Skin epidermis (tissue), 12 donors: ENCODE results near the gene BAHCC1.

Source experiments
- H3K27ac ChIP-seq, 21 experiments: fragments of 200-600 bp; sonication (generic) in 11 of 21; one replicate each; pipeline ENCODE4 v1.5.0; 2020; ENCODE audit warnings: mild to moderate bottlenecking in 3 of 21, inconsistent platforms in 2 of 21, moderate library complexity in 2 of 21
- H3K4me3 ChIP-seq, 7 experiments: fragments of 200-600 bp; sonication (generic) in 2 of 7; one replicate each; pipeline ENCODE4 v1.5.0; 2020; ENCODE audit warnings: inconsistent platforms in 2 of 7, mild to moderate bottlenecking in 2 of 7, moderate library complexity in 1 of 7

BAHCC1 gene

GRCh38 chr17:81492202-81492601, 96.9 kb downstream of the BAHCC1 start:
- Histone ChIP-seq H3K27ac (no peak overlapping the region), H3K4me3 (no peak overlapping the region)

DNA sequence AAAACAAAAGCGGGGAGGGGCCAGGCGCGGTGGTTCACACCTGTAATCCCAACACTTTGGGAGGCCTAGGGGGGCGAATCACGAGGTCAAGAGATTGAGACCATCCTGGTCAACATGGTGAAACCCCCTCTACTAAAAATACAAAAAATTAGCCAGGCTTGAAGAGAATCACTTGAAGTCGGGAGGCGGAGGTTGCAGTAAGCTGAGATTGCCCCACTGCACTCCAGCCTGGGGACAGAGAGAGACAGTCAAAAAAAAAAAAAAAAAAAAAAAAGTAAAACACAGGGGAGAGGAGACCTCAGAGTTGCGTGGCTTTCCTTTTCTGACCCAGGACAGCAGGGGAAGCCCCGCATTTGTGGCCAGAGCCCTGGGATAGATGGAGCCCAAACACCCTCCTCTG, 97.4 kb downstream of the BAHCC1 start:
- no peak overlapping the region for H3K4me3 ChIP-seq
- H3K27ac ChIP-seq = no peak overlapping the region

GRCh38 chr17:81493198-81494038, 98.2 kb downstream of the BAHCC1 start:
- H3K4me3 ChIP-seq = no peak overlapping the region
- no peak overlapping the region for H3K27ac ChIP-seq

- Histone ChIP-seq H3K4me3 (no peak overlapping the region), H3K27ac (no peak overlapping the region)
These were observed 99.5 kb downstream of the BAHCC1 start for GRCh38 chr17:81494626-81495377.

GRCh38 chr17:81498953-81499600, 103.8 kb downstream of the BAHCC1 start:
- Histone ChIP-seq H3K27ac (no peak overlapping the region), H3K4me3 (no peak overlapping the region)

- no peak overlapping the region for H3K4me3 ChIP-seq
These were observed 104.3 kb downstream of the BAHCC1 start for GRCh38 chr17:81499601-81499970.

DNA sequence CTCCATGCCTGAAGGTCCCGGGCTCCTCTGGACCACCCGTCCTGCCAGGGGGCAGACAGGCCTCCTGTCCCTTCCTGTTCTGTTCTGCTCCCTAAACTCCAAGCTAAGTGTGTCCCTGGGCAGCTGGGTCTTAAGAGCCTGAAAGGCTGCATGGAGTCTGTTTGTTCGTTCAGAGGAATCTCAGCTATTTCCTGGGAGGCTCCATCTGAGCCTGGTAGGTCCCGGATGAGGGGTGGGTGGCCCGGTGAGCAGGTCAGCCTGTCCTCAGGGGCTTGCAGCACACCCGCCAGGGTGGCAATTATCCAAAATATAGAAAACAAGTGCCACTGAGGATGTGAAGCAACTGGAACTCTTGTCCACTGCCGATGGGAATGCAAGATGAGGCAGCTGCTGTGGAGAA, 104.8 kb downstream of the BAHCC1 start:
- Histone ChIP-seq H3K4me3 (no peak overlapping the region), H3K27ac (no peak overlapping the region)

More at GRCh38 chr17:81499601-81499970, 104.3 kb downstream of the BAHCC1 start:
- no peak overlapping the region for H3K27ac ChIP-seq

GRCh38 chr17:81502471-81503017, 107.3 kb downstream of the BAHCC1 start:
- no peak overlapping the region for H3K27ac ChIP-seq
- H3K4me3 ChIP-seq = no peak overlapping the region

DNA sequence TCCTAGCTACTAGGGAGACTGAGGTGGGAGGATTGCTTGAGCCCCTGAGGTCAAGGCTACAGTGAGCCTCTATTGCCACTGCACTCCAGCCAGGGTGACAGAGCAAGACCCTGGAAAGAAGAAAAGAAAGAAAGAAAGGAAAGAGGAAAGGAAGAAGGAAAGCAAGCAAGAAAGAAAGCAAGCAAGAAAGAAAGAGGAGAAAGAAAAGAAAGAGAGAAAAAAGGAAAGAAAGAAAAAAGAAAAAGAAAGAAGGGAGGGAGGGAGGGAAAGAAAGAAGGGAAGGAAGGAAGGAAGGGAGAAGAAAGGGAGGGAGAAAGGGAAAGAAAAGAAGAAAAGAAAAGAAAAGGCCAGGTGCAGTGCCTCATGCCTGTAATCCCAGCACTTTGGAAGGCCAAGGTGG, 108.4 kb downstream of the BAHCC1 start:
- no peak overlapping the region for H3K27ac ChIP-seq
- H3K4me3 ChIP-seq = no peak overlapping the region

DNA sequence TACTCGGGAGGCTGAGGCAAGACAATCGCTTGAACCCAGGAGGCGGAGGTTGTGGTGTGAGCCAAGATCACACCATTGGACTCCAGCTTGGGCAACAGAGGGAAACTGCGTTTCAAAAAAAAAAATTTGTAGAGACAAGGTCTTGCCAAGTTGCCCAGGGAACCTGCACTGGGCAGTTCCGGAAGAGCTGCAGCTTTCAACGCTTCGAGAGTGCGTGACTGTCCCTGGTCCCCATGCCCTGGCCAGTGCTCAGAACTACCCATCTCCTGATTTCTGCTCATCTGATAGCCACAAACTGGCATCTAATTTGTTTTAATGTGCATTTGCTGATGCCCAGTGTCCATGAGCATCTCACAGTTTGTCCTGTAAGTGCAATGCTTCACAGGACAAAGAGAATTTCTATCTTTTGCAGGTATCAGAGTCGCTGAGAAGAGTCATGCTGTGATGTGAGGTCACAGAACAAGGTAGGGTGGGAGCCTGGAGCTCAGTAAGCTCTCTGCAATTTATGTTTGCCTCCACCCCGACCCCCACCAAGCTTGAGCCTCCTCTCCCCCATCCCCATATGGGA, 113.5 kb downstream of the BAHCC1 start:
- H3K4me3 ChIP-seq = peak overlapping the region; percentile 68 to 96 (median 86)
- peak overlapping the region in 9 of 21 experiments; percentile 10 to 100 (median 97) for H3K27ac ChIP-seq

- Histone ChIP-seq H3K27ac (peak overlapping the region in 16 of 21 experiments; percentile 10 to 100 (median 94)), H3K4me3 (peak overlapping the region; percentile 68 to 96 (median 86))
These were observed 114.1 kb downstream of the BAHCC1 start for GRCh38 chr17:81509207-81509971.

- peak overlapping the region; percentile 68 to 96 (median 86) for H3K4me3 ChIP-seq
- peak overlapping the region in 19 of 21 experiments; percentile 21 to 100 (median 97) for H3K27ac ChIP-seq
These were observed 114.9 kb downstream of the BAHCC1 start for GRCh38 chr17:81509972-81510784.

GRCh38 chr17:81510785-81511553, 115.7 kb downstream of the BAHCC1 start:
- Histone ChIP-seq H3K27ac (peak overlapping the region; percentile 27 to 100 (median 98)), H3K4me3 (peak overlapping the region; percentile 68 to 96 (median 86))

GRCh38 chr17:81511554-81511803, 116.2 kb downstream of the BAHCC1 start:
- Histone ChIP-seq H3K4me3 (peak overlapping the region; percentile 68 to 96 (median 86)), H3K27ac (peak overlapping the region; percentile 27 to 100 (median 98))

GRCh38 chr17:81511804-81512561, 116.7 kb downstream of the BAHCC1 start:
- H3K27ac ChIP-seq = peak overlapping the region; percentile 57 to 100 (median 98)
- H3K4me3 ChIP-seq = peak overlapping the region; percentile 68 to 96 (median 86)

GRCh38 chr17:81512562-81513371, 117.5 kb downstream of the BAHCC1 start, which contains the start of gene ACTG1:
Gene ACTG1, minus strand, starts transcription at chr17:81512799. Its CDS starts 445 bp downstream, at chr17:81512354.
- H3K4me3 ChIP-seq = peak within 1 kb of the TSS; percentile 68 to 96 (median 86)
- peak within 1 kb of the TSS; percentile 91 to 100 (median 99) for H3K27ac ChIP-seq
